Cardiac muscle cell (in vitro differentiated cells and primary cell): ENCODE results near the gene LARGE1. TPM values are rescaled to one million over a fixed set of nuclear protein-coding genes. Genes with fewer than 3 reads are reported as not detected.
A peak's percentile ranks its signal among the peaks of the same experiment; 100 is the strongest.

Experiments
- DNase-seq, 2 donors: peaks; one replicate each; pipeline versions ENCODE4 v3.0.0 to v3.0.0-alpha.2; 2010 to 2017; ENCODE audit warnings: low read depth in 1 of 2, low spot score in 1 of 2
- H3K27ac ChIP-seq: fragments of 200-600 bp; sonication (generic); 2 replicates; pipeline ENCODE4 v1.5.1; 2016
- H3K27me3 ChIP-seq: fragments of 200-600 bp; sonication (generic); 2 replicates; pipeline ENCODE4 v1.6.0; 2016; ENCODE audit warnings: control low read depth
- H3K36me3 ChIP-seq: fragments of 200-600 bp; sonication (generic); 2 replicates; pipeline ENCODE4 v1.5.1; 2016; ENCODE audit warnings: control low read depth
- H3K4me1 ChIP-seq: fragments of 200-600 bp; sonication (generic); 2 replicates; pipeline ENCODE4 v1.8.1; 2017; ENCODE audit warnings: low read depth, mild to moderate bottlenecking, mixed run types
- H3K4me3 ChIP-seq: fragments of 200-600 bp; sonication (generic); 2 replicates; pipeline ENCODE4 v1.5.1; 2016; ENCODE audit warnings: mild to moderate bottlenecking
- H3K9me3 ChIP-seq: fragments of 200-600 bp; sonication (generic); 2 replicates; pipeline ENCODE4 v1.5.1; 2017; ENCODE audit warnings: low read depth, mild to moderate bottlenecking, control low read depth
- polyA plus RNA-seq: library from polyadenylated mRNA; unstranded; fragments of >200 nt; fragmentation: Nextera tagmentation; extraction: Ambion mirVana; gene quantifications from 2 replicates; pipeline ENCODE4 v1.2.1, GENCODE V29; 2016
- total RNA-seq: library from RNA; depleted of rRNA; stranded (reverse); fragments of >200 nt; gene quantifications from 2 replicates; pipeline ENCODE4 v1.2.3, GENCODE V29; 2016
- TF ChIP-seq, protein P1 (sequence below): IDR thresholded peaks from 2 replicates; pipeline ENCODE4 v1.5.1; 2012; ENCODE audit warnings: low read depth, mild to moderate bottlenecking, low read length

LARGE1 gene
- total and polyA plus RNA-seq, 2 experiments from 2014 or later, result 18.4 to 34.3 TPM

DNA sequence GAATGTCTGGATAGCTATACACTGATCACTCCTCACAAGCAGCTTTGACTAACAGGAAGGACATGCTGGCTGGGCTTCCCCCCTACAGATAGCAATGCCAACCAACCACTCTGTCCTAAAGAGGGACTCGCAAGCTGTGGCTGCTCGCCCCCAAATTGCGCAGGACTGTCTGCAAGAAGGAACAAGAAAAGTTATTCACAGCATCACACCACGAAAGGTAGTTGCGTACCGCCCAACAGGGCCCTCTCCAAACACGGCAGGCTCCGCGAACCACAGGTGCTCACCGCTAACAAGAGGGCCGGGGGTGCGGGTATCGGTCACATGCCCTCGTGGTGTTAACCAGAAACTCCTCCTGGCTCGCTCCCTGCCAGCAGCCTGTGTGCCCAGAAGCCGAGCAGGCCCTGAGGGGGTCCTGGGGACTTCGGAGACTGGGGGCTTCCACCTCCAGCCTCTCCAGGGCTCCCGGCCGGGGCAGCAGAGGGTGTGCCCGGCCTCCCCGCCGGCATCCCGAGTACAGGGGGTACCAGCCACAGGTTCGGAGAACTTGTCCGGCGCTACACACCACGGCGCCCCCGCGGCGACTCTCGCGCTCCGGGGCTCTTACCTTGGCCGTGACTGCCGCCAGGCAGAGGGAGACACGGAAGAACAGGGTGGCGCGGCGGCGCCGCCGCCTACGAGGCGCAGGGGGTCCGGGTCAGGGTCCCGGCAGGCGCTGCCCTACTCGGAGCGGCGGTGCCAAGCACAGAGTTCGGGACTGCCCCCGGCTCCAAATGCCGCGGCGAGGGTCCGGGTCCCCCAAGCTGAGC lies 682 bp downstream of the LARGE1 start:
- DNase-seq, result peak; percentile 20 to 47
- Histone ChIP-seq H3K9me3 (no peaks in the 10 kb centered on the region), H3K36me3 (no peaks in the 10 kb centered on the region), H3K4me1 (peaks cover 16% of the 10 kb centered on the region), H3K4me3 (peak overlapping the region; percentile 94), H3K27me3 (no peaks in the 10 kb centered on the region), H3K27ac (no peak overlapping the region)
- TF ChIP-seq, protein P1, sequence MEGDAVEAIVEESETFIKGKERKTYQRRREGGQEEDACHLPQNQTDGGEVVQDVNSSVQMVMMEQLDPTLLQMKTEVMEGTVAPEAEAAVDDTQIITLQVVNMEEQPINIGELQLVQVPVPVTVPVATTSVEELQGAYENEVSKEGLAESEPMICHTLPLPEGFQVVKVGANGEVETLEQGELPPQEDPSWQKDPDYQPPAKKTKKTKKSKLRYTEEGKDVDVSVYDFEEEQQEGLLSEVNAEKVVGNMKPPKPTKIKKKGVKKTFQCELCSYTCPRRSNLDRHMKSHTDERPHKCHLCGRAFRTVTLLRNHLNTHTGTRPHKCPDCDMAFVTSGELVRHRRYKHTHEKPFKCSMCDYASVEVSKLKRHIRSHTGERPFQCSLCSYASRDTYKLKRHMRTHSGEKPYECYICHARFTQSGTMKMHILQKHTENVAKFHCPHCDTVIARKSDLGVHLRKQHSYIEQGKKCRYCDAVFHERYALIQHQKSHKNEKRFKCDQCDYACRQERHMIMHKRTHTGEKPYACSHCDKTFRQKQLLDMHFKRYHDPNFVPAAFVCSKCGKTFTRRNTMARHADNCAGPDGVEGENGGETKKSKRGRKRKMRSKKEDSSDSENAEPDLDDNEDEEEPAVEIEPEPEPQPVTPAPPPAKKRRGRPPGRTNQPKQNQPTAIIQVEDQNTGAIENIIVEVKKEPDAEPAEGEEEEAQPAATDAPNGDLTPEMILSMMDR, result no peak

DNA sequence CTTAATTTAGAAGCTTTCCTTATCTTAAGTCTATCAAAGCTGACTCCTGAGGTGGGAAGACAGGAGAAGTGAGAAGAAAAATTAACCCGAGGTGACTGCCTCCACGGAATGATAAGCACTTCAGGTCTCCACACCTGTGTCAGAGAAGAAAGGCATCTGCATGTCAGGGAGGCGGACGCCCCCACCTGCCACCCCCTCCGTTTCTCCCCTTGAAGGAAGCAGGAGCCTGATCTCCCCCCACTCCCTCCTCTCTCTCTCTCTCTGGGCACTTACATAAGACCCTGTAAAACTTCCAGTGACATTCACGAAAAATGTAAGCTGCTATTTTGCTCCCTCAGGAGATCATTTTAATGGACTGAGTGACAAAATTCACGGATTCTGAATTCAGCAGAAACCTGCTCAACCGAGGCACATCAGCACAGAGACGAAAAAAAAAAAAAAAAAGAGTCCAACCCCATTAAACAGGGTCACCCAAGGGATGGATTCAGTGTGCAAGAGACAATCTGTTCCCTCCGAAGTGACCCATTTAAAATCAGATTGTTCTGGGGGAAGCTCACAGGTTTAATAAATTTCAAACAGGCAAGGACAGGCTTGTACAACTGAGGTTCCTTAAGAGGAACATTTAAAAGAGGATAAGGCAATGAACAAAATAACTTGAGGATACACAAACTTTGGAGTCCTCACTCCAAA lies 1.5 kb downstream of the LARGE1 start:
- Histone ChIP-seq H3K27ac (no peak overlapping the region), H3K36me3 (no peaks in the 10 kb centered on the region), H3K9me3 (no peaks in the 10 kb centered on the region), H3K4me3 (peak overlapping the region; percentile 94), H3K4me1 (peaks cover 16% of the 10 kb centered on the region), H3K27me3 (no peaks in the 10 kb centered on the region)
- TF ChIP-seq, protein P1, result no peak
- no peak for DNase-seq

DNA sequence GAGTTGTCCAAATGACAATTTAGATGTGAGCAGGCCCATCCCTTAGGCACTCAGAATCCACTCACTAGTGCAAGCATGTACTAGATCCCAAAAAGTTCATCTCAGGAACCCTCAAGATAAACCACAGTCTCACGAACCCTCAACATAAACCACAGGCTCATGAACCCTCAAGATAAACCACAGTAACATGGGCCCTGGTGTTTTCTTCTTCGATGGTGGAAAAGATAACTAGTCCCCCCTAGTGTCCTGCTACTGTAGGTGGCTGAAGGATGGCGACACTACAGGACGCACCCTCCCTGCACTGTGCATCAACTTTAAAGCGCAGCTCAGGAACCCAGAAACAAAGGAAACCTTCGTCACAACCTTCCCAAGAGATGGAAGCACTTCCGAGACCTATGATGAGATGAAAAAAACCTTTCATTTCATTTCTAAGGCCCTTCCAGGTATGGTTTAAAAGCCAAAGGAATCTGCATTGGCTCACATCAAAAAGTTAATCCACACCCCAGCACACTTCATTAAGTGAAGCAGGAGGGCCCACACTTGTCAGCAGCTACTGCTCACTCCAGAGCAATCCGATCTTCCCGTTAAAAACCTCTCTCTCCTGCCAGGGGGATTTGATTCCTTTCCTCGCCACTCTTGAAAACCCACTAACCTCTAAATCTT lies 2.4 kb downstream of the LARGE1 start:
- no peak for DNase-seq
- Histone ChIP-seq H3K27ac (no peak overlapping the region), H3K27me3 (no peaks in the 10 kb centered on the region), H3K4me3 (peak overlapping the region; percentile 94), H3K36me3 (no peaks in the 10 kb centered on the region), H3K4me1 (peaks cover 13% of the 10 kb centered on the region), H3K9me3 (no peaks in the 10 kb centered on the region)
- TF ChIP-seq, protein P1, result no peak

DNA sequence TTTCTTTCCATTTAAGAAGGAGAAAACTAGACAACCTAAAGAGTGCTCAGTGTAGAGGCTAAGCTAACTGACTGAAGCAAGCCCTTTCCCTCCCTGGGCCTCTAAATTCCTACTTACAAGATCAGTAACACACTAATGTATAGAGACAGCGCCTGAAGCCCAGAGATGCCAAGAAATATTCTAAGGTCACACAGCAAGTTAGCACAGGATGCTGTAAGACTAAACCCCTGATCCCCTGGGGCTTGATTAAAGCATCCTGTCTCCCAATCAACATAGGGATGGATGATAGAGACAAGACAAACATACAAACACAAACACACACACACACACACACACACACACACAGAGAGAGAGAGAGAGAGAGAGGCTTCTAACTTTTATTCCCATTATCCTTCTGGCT lies 5.6 kb downstream of the LARGE1 start:
- Histone ChIP-seq H3K27me3 (no peaks in the 10 kb centered on the region), H3K4me3 (no peak overlapping the region), H3K4me1 (peaks cover 12% of the 10 kb centered on the region), H3K36me3 (no peaks in the 10 kb centered on the region), H3K27ac (no peak overlapping the region), H3K9me3 (no peaks in the 10 kb centered on the region)
- DNase-seq, result no peak
- TF ChIP-seq, protein P1, result no peak

DNA sequence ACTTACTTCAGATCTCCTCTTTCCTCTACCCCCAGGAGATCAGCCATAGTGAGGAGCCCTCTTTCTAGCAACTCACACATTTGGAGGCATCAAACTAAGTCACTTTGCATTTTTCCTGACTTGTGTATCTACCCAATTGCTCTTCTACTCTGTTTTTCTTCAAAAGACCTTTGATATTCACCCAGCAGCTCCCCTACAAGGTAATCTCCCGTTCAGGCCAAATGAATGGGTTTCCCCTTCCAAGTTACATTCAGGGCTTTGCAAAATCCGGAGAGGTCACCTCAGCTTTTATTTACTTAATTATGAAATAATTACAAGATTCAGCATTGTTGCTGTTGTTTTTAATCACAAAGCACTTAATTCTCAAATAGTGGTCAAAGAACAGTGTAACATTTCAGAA lies 6.1 kb downstream of the LARGE1 start:
- H3K9me3 ChIP-seq, result no peaks in the 10 kb centered on the region
- no peak overlapping the region for H3K27ac ChIP-seq
- no peak for DNase-seq
- H3K4me3 ChIP-seq, result no peak overlapping the region
- no peaks in the 10 kb centered on the region for H3K27me3 ChIP-seq
- H3K4me1 ChIP-seq, result peaks cover 11% of the 10 kb centered on the region
- H3K36me3 ChIP-seq, result no peaks in the 10 kb centered on the region
- TF ChIP-seq, protein P1, result no peak
